Left ventricle myocardium inferior (tissue), 1 donor: ENCODE measurements around the gene ADGRG2. TPM values are rescaled to one million over a fixed set of nuclear protein-coding genes. Genes with fewer than 3 reads are reported as not detected.
A peak's percentile ranks its signal among the peaks of the same experiment; 100 is the strongest.

Source experiments
- DNase-seq: peaks from one replicate; pipeline ENCODE4 v3.0.0-alpha.2; 2020
- H3K27ac ChIP-seq: fragments of 200-600 bp; replicated peaks from 2 replicates; pipeline ENCODE4 v1.8.0; 2021
- H3K27me3 ChIP-seq: fragments of 200-600 bp; 2 replicates; pipeline ENCODE4 v1.8.0; 2021; ENCODE audit warnings: low read depth
- H3K36me3 ChIP-seq: fragments of 200-600 bp; 2 replicates; pipeline ENCODE4 v1.8.0; 2021
- H3K4me1 ChIP-seq: fragments of 200-600 bp; 2 replicates; pipeline ENCODE4 v1.8.0; 2021
- H3K4me3 ChIP-seq: fragments of 200-600 bp; 2 replicates; pipeline ENCODE4 v1.8.0; 2021; ENCODE audit warnings: mild to moderate bottlenecking, moderate library complexity
- H3K9me3 ChIP-seq: fragments of 200-600 bp; replicated peaks from 2 replicates; pipeline ENCODE4 v1.8.0; 2021
- intact Hi-C: fragments of 100-400 bp; cut with micrococcal nuclease; formaldehyde crosslinking; loops from one replicate; pipeline ENCODE4 v1.11.0; 2022
- total RNA-seq: library from RNA; stranded (reverse); fragmentation: NEBNext Ultra II Directional; extraction: Animal tissue kit (Norgen Biotek cat#: 25700); gene quantifications from one replicate; pipeline ENCODE4 v1.2.1, GENCODE V29; 2021
- TF ChIP-seq, protein P1 (sequence below): fragments of 200-600 bp; IDR thresholded peaks from 2 replicates; pipeline ENCODE4 v1.8.0; 2021; ENCODE audit warnings: antibody characterized with exemption, mild to moderate bottlenecking, borderline replicate concordance
- donor health status: DM: no; HTN: yes; CAD: no; lungs with severe emphysema.

Gene ADGRG2
- total RNA-seq, 1 donor from 2014 or later = 0.16 TPM

GRCh38 chrX:19057856-19058255 lies 64.4 kb downstream of the ADGRG2 start:
- H3K27ac ChIP-seq = no peak overlapping the region
- H3K4me3 ChIP-seq = no peak overlapping the region
- no peaks in the 10 kb centered on the region for H3K36me3 ChIP-seq
- intact Hi-C loops = no loop called here
- H3K27me3 ChIP-seq = no peaks in the 10 kb centered on the region
- no peak for DNase-seq
- H3K4me1 ChIP-seq = no peaks in the 10 kb centered on the region
- no peaks in the 10 kb centered on the region for H3K9me3 ChIP-seq
- TF ChIP-seq, protein P1, sequence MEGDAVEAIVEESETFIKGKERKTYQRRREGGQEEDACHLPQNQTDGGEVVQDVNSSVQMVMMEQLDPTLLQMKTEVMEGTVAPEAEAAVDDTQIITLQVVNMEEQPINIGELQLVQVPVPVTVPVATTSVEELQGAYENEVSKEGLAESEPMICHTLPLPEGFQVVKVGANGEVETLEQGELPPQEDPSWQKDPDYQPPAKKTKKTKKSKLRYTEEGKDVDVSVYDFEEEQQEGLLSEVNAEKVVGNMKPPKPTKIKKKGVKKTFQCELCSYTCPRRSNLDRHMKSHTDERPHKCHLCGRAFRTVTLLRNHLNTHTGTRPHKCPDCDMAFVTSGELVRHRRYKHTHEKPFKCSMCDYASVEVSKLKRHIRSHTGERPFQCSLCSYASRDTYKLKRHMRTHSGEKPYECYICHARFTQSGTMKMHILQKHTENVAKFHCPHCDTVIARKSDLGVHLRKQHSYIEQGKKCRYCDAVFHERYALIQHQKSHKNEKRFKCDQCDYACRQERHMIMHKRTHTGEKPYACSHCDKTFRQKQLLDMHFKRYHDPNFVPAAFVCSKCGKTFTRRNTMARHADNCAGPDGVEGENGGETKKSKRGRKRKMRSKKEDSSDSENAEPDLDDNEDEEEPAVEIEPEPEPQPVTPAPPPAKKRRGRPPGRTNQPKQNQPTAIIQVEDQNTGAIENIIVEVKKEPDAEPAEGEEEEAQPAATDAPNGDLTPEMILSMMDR = no peak

GRCh38 chrX:19049110-19049509 lies 73.2 kb downstream of the ADGRG2 start:
- Histone ChIP-seq H3K9me3 (no peaks in the 10 kb centered on the region), H3K4me3 (no peak overlapping the region), H3K4me1 (no peaks in the 10 kb centered on the region), H3K27ac (no peak overlapping the region), H3K27me3 (no peaks in the 10 kb centered on the region), H3K36me3 (no peaks in the 10 kb centered on the region)
- TF ChIP-seq, protein P1 = no peak
- intact Hi-C loops = no loop called here
- DNase-seq = no peak

- intact Hi-C loops = no loop called here
Observed at GRCh38 chrX:19046343-19047215, 75.7 kb downstream of the ADGRG2 start.

GRCh38 chrX:19040373-19040772 lies 81.9 kb downstream of the ADGRG2 start:
- Histone ChIP-seq H3K4me3 (no peak overlapping the region), H3K9me3 (no peaks in the 10 kb centered on the region), H3K27ac (no peak overlapping the region), H3K36me3 (no peaks in the 10 kb centered on the region), H3K27me3 (no peaks in the 10 kb centered on the region), H3K4me1 (no peaks in the 10 kb centered on the region)
- DNase-seq = no peak
- intact Hi-C loops = no loop called here
- TF ChIP-seq, protein P1 = peak; percentile 43

More at GRCh38 chrX:19046343-19047215, 75.7 kb downstream of the ADGRG2 start:
- DNase-seq = no peak
- H3K36me3 ChIP-seq = no peaks in the 10 kb centered on the region
- TF ChIP-seq, protein P1 = no peak
- H3K27me3 ChIP-seq = no peaks in the 10 kb centered on the region
- H3K4me1 ChIP-seq = no peaks in the 10 kb centered on the region
- no peak overlapping the region for H3K4me3 ChIP-seq
- H3K27ac ChIP-seq = no peak overlapping the region
- H3K9me3 ChIP-seq = no peaks in the 10 kb centered on the region

- no peaks in the 10 kb centered on the region for H3K36me3 ChIP-seq
- DNase-seq = no peak
- no peaks in the 10 kb centered on the region for H3K4me1 ChIP-seq
- no peaks in the 10 kb centered on the region for H3K27me3 ChIP-seq
- intact Hi-C loops = no loop called here
- H3K9me3 ChIP-seq = no peaks in the 10 kb centered on the region
- no peak overlapping the region for H3K4me3 ChIP-seq
- H3K27ac ChIP-seq = no peak overlapping the region
- TF ChIP-seq, protein P1 = no peak
Observed at GRCh38 chrX:19034025-19034424, 88.2 kb downstream of the ADGRG2 start.
